HepG2 (cell line): ENCODE data around the gene ENTPD7. TPM values are rescaled to one million over a fixed set of nuclear protein-coding genes. Genes with fewer than 3 reads are reported as not detected.

Experiments
- ATAC-seq: fragments of 200-7000 bp; cut with Tn5 transposase; 3 replicates; pipeline ENCODE4 v1.9.1; 2020; ENCODE audit warnings: mild to moderate bottlenecking, moderate library complexity
- BruUV-seq: library from RNA; stranded (reverse); fragments of 400-500 nt; replicated peaks from 2 replicates; lab custom pipeline; 2021; lab: Mats Ljungman, UMichigan
- CTCF ChIA-PET: fragments of 300-600 bp; formaldehyde crosslinking; extraction: SDS; loops from one replicate; lab custom pipeline; 2021; ENCODE audit warnings: low total read pairs, inconsistent platforms, low intra/inter-chr PET ratio; lab: Yijun Ruan, JAX
- POLR2A ChIA-PET: fragments of 350-600 bp; sonication (Branson Sonifier 250); formaldehyde crosslinking; loops from one replicate; lab custom pipeline; 2020; ENCODE audit warnings: antibody characterized with exemption, inconsistent platforms; lab: Yijun Ruan, JAX
- DNase-seq: peaks from one replicate; pipeline ENCODE4 v3.0.0-alpha.2; 2015; ENCODE audit warnings: low spot score
- FAIRE-seq: peaks from 3 replicates; lab custom pipeline; 2011; peaks lifted over from hg19 to GRCh38; lab: Jason Lieb, UNC
- H2AFZ ChIP-seq: one replicate; pipeline ENCODE4 v1.6.1; 2011; ENCODE audit warnings: low read length, inconsistent platforms
- H3K27ac ChIP-seq: fragments of 300-600 bp; 3 replicates; pipeline ENCODE4 v1.8.0; 2011; ENCODE audit warnings: mixed run types, mild to moderate bottlenecking, mixed read lengths, low read length, inconsistent platforms; ENCODE audit not compliant: insufficient read depth; ENCODE audit errors: extremely low read length
- H3K27me3 ChIP-seq, 2 experiments: fragments of 200-600 bp in 1 of 2; 2 replicates in 1 of 2; 3 replicates in 1 of 2; pipeline versions ENCODE4 v1.6.0 to v1.8.0; 2011; ENCODE audit warnings: low read length in 2 of 2, mild to moderate bottlenecking in 2 of 2, moderate library complexity in 2 of 2, inconsistent platforms in 1 of 2; ENCODE audit not compliant: insufficient read depth in 2 of 2, control insufficient read depth in 1 of 2
- H3K36me3 ChIP-seq, 2 experiments: fragments of 200-600 bp in 1 of 2; replicated peaks in 1 of 2; 2 replicates in 1 of 2; 3 replicates in 1 of 2; pipeline versions ENCODE4 v1.5.1 to v1.8.0; 2011; ENCODE audit warnings: low read length in 2 of 2, inconsistent platforms in 1 of 2; ENCODE audit not compliant: insufficient read depth in 2 of 2, control insufficient read depth in 1 of 2
- H3K4me1 ChIP-seq: 2 replicates; pipeline ENCODE4 v1.5.1; 2012; ENCODE audit warnings: low read length, inconsistent platforms; ENCODE audit not compliant: insufficient read depth
- H3K4me2 ChIP-seq: 2 replicates; pipeline ENCODE4 v1.6.0; 2011; ENCODE audit warnings: low read depth, low read length, inconsistent platforms
- H3K4me3 ChIP-seq, 3 experiments: fragments of 200-600 bp in 1 of 3; sonication (generic), shearing (Covaris generic) in 1 of 3; replicated peaks in 1 of 3; 2 replicates each; pipeline ENCODE4 v1.5.1; 2011 to 2016; ENCODE audit warnings: low read length in 3 of 3, inconsistent platforms in 2 of 3, low read depth in 2 of 3, mild to moderate bottlenecking in 2 of 3, control low read depth in 1 of 3, mixed read lengths in 1 of 3; ENCODE audit not compliant: insufficient read depth in 1 of 3
- H3K79me2 ChIP-seq: one replicate; pipeline ENCODE4 v1.6.1; 2011; ENCODE audit warnings: low read length, inconsistent platforms; ENCODE audit not compliant: insufficient read depth
- H3K9ac ChIP-seq: 2 replicates; pipeline ENCODE4 v1.6.0; 2011; ENCODE audit warnings: mild to moderate bottlenecking, low read depth, low read length, inconsistent platforms; ENCODE audit not compliant: insufficient read depth
- H3K9me3 ChIP-seq: 2 replicates; pipeline ENCODE4 v1.5.1; 2012; ENCODE audit warnings: mild to moderate bottlenecking, low read length
- H4K20me1 ChIP-seq: 2 replicates; pipeline ENCODE4 v1.6.0; 2011; ENCODE audit warnings: inconsistent platforms, mild to moderate bottlenecking, low read length, moderate library complexity; ENCODE audit not compliant: insufficient read depth
- ATF5 ChIP-seq: sonication (generic); formaldehyde crosslinking; IDR thresholded peaks from 2 replicates; pipeline ENCODE4 v1.4.0; 2020; ENCODE audit warnings: mild to moderate bottlenecking, low read depth, missing genetic modification reagents
- CHCHD3 ChIP-seq: sonication (generic); formaldehyde crosslinking; IDR thresholded peaks from 2 replicates; pipeline ENCODE4 v1.8.0; 2022; ENCODE audit warnings: mild to moderate bottlenecking, missing genetic modification reagents, moderate library complexity
- ETS1 ChIP-seq: sonication (generic); formaldehyde crosslinking; IDR thresholded peaks from 2 replicates; pipeline ENCODE4 v1.4.0; 2020; ENCODE audit warnings: missing genetic modification reagents
- FOXK1 ChIP-seq: sonication (generic); formaldehyde crosslinking; IDR thresholded peaks from 2 replicates; pipeline ENCODE4 v1.4.0; 2020; ENCODE audit warnings: low read depth, missing genetic modification reagents, borderline replicate concordance
- FOXP1 ChIP-seq, 2 experiments: fragments of 450-650 bp in 1 of 2; IDR thresholded peaks; 2 replicates each; pipeline ENCODE4 v1.6.1; 2017 to 2018; ENCODE audit warnings: antibody characterized with exemption in 1 of 2
- HBP1 ChIP-seq: IDR thresholded peaks from 2 replicates; pipeline ENCODE4 v1.6.1; 2016; ENCODE audit warnings: low read depth, control low read depth
- NFE2L2 ChIP-seq: fragments of 150-350 bp; IDR thresholded peaks from 2 replicates; pipeline ENCODE4 v1.6.1; 2014; ENCODE audit warnings: low read length
- SP4 ChIP-seq: sonication (generic); formaldehyde crosslinking; IDR thresholded peaks from 2 replicates; pipeline ENCODE4 v1.8.1; 2023; ENCODE audit warnings: mild to moderate bottlenecking, missing genetic modification reagents
- U2AF2 ChIP-seq: fragments of 200-400 bp; formaldehyde crosslinking; IDR thresholded peaks from 2 replicates; pipeline ENCODE4 v1.6.1; 2017; ENCODE audit warnings: low read depth, mild to moderate bottlenecking, low read length
- ZBTB20 ChIP-seq: sonication (generic); formaldehyde crosslinking; IDR thresholded peaks from 2 replicates; pipeline ENCODE4 v1.8.1; 2023; ENCODE audit warnings: missing genetic modification reagents, low read depth, mild to moderate bottlenecking, borderline replicate concordance
- ZBTB42 ChIP-seq: sonication (generic); formaldehyde crosslinking; IDR thresholded peaks from 2 replicates; pipeline ENCODE4 v1.5.0; 2020; ENCODE audit warnings: mild to moderate bottlenecking, missing genetic modification reagents
- ZNF326 ChIP-seq: sonication (generic); formaldehyde crosslinking; IDR thresholded peaks from 2 replicates; pipeline ENCODE4 v1.4.0; 2020; ENCODE audit warnings: missing genetic modification reagents, borderline replicate concordance
- ZNF367 ChIP-seq: sonication (generic); formaldehyde crosslinking; IDR thresholded peaks from 2 replicates; pipeline ENCODE4 v1.4.0; 2020; ENCODE audit warnings: missing genetic modification reagents, borderline replicate concordance
- WGBS: methylation state at CpG from one replicate; pipeline ENCODE4 v1.1.6; 2017; ENCODE audit warnings: low lambda C conversion rate; 5-methylcytosine and 5-hydroxymethylcytosine counted together
- in situ Hi-C: cut with HindIII; loops from 2 replicates; pipeline ENCODE4 v1.10.0; 2017; ENCODE audit warnings: low pct_unique_long_range_greater_than_20kb; ENCODE audit not compliant: extremely low pct_ligation_motif_present
- intact Hi-C: fragments of 100-400 bp; cut with micrococcal nuclease; formaldehyde crosslinking; loops from one replicate; pipeline ENCODE4 v1.10.0; 2022; ENCODE audit not compliant: unreplicated experiment
- polyA plus RNA-seq, 8 experiments: library from polyadenylated mRNA; depleted of rRNA in 3 of 8; stranded (reverse) in 7 of 8; unstranded in 1 of 8; fragments of >200 nt; fragmentation: Illumina TruSeq in 4 of 8; extraction: Trizol in 4 of 8; gene quantifications; 2 replicates each; pipeline versions ENCODE4 v1.2.1 to v1.2.3, GENCODE V29; 2011 to 2016; ENCODE audit warnings: low read depth in 4 of 8, missing spikeins in 1 of 8, mixed read lengths in 1 of 8; ENCODE audit not compliant: insufficient read depth in 1 of 8
- total RNA-seq, 5 experiments: library from RNA; depleted of rRNA; stranded (reverse); fragments of >200 nt; fragmentation: Illumina TruSeq; extraction: Trizol; gene quantifications; 2 replicates each; pipeline ENCODE4 v1.2.3, GENCODE V29; 2016; ENCODE audit warnings: low read depth in 1 of 5
- TF ChIP-seq, protein P1 (sequence below): sonication (generic); formaldehyde crosslinking; conservative IDR thresholded peaks from 2 replicates; pipeline ENCODE4 v1.4.0; 2020; ENCODE audit warnings: missing genetic modification reagents
- TF ChIP-seq, protein P2 (sequence below), 2 experiments: sonication (generic) in 1 of 2; formaldehyde crosslinking in 1 of 2; IDR thresholded peaks; 2 replicates each; pipeline versions ENCODE4 v1.4.0 to v1.6.1; 2016 to 2020; ENCODE audit warnings: borderline replicate concordance in 1 of 2, low read depth in 1 of 2, mild to moderate bottlenecking in 1 of 2, missing genetic modification reagents in 1 of 2

Gene ENTPD7
- total and polyA plus RNA-seq, 2 of the 13 experiments (the other 11 are each of a cell fraction or from before 2014, with no cell fraction given), result 7.6 to 36.5 TPM

- DNase-seq, result no peak
- peaks cover 4 to 44% of the 10 kb centered on the region in 2 experiments; a peak in 4 of 5 replicates for H3K36me3 ChIP-seq
- H3K4me1 ChIP-seq, result peaks cover 7% of the 10 kb centered on the region
- H3K4me3 ChIP-seq, result no peak overlapping the region
- no peak for ATAC-seq
- no peak for FAIRE-seq
- no TSS peak for BruUV-seq
- intact Hi-C loops (no loop called here), in situ Hi-C loops (loop anchor here (10.0 kb wide), 1 partner anchor 54 kb away; the partner anchor contains the start of gene SLC25A28)
- H3K9me3 ChIP-seq, result no peaks in the 10 kb centered on the region
- POLR2A ChIA-PET, result no interaction called here
- H4K20me1 ChIP-seq, result no peaks in the 10 kb centered on the region
- no peaks in the 10 kb centered on the region for H3K27me3 ChIP-seq
- H3K79me2 ChIP-seq, result no peaks in the 10 kb centered on the region
- H3K4me2 ChIP-seq, result no peak overlapping the region
- no peak overlapping the region for H2AFZ ChIP-seq
- CTCF ChIA-PET, result no interaction called here
- no peak overlapping the region for H3K27ac ChIP-seq
- H3K9ac ChIP-seq, result no peak overlapping the region
- 96% methylated on average over 3 of the region's 3 CpGs for WGBS
- TF ChIP-seq ZBTB20 (CRISPR knock-in tag), result no peak
- TF ChIP-seq, protein P1, sequence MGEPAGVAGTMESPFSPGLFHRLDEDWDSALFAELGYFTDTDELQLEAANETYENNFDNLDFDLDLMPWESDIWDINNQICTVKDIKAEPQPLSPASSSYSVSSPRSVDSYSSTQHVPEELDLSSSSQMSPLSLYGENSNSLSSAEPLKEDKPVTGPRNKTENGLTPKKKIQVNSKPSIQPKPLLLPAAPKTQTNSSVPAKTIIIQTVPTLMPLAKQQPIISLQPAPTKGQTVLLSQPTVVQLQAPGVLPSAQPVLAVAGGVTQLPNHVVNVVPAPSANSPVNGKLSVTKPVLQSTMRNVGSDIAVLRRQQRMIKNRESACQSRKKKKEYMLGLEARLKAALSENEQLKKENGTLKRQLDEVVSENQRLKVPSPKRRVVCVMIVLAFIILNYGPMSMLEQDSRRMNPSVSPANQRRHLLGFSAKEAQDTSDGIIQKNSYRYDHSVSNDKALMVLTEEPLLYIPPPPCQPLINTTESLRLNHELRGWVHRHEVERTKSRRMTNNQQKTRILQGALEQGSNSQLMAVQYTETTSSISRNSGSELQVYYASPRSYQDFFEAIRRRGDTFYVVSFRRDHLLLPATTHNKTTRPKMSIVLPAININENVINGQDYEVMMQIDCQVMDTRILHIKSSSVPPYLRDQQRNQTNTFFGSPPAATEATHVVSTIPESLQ (CRISPR knock-in tag), result no peak
- TF ChIP-seq ZNF367, result no peak
- TF ChIP-seq FOXP1 (IDR thresholded peaks at IDR 0.05), result no peak
- TF ChIP-seq FOXP1 (CRISPR knock-in tag; IDR thresholded peaks at IDR 0.05), result no peak
- no peak for TF ChIP-seq CHCHD3 (CRISPR knock-in tag)
- TF ChIP-seq NFE2L2, result no peak
- no peak for TF ChIP-seq FOXK1 (CRISPR knock-in tag)
- no peak for TF ChIP-seq ZBTB42 (CRISPR knock-in tag)
- TF ChIP-seq SP4, result no peak
- TF ChIP-seq ETS1, result no peak
- no peak for TF ChIP-seq ZNF326 (CRISPR knock-in tag)
- TF ChIP-seq, protein P2, sequence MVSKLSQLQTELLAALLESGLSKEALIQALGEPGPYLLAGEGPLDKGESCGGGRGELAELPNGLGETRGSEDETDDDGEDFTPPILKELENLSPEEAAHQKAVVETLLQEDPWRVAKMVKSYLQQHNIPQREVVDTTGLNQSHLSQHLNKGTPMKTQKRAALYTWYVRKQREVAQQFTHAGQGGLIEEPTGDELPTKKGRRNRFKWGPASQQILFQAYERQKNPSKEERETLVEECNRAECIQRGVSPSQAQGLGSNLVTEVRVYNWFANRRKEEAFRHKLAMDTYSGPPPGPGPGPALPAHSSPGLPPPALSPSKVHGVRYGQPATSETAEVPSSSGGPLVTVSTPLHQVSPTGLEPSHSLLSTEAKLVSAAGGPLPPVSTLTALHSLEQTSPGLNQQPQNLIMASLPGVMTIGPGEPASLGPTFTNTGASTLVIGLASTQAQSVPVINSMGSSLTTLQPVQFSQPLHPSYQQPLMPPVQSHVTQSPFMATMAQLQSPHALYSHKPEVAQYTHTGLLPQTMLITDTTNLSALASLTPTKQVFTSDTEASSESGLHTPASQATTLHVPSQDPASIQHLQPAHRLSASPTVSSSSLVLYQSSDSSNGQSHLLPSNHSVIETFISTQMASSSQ (IDR thresholded peaks at IDR 0.05; ENCODE audit: low read depth), result no peak
- TF ChIP-seq, protein P2 (CRISPR knock-in tag; IDR thresholded peaks at IDR 0.05; ENCODE audit: borderline replicate concordance), result no peak
- TF ChIP-seq ATF5 (CRISPR knock-in tag), result no peak
- no peak for TF ChIP-seq HBP1 (CRISPR knock-in tag)
- no peak for TF ChIP-seq U2AF2
These were observed 19.6 kb downstream of the ENTPD7 start for GRCh38 chr10:99678921-99679320.
